Renal pelvis (tissue), 4 donors: Measurements from ENCODE around the gene BBOF1. TPM values are rescaled to one million over a fixed set of nuclear protein-coding genes. Genes with fewer than 3 reads are reported as not detected.
A peak's percentile ranks its signal among the peaks of the same experiment; 100 is the strongest.

Experiments
- DNase-seq: peaks from one replicate; pipeline ENCODE4 v3.0.0-alpha.2; 2013
- polyA plus RNA-seq, 3 donors: library from polyadenylated mRNA; unstranded; fragments of 120-200 nt; gene quantifications; one replicate each; pipeline ENCODE4 v1.2.1, GENCODE V29; 2013; ENCODE audit not compliant: insufficient read length in 3 of 3

BBOF1 gene
- polyA plus RNA-seq, 3 donors: 14.4 to 21.4 (median 19.9) TPM

GRCh38 chr14:74019408-74020137, 424 bp downstream of the BBOF1 start:
- DNase-seq: no peak

GRCh38 chr14:74022346-74022745, 3.2 kb downstream of the BBOF1 start:
- no peak for DNase-seq

DNA sequence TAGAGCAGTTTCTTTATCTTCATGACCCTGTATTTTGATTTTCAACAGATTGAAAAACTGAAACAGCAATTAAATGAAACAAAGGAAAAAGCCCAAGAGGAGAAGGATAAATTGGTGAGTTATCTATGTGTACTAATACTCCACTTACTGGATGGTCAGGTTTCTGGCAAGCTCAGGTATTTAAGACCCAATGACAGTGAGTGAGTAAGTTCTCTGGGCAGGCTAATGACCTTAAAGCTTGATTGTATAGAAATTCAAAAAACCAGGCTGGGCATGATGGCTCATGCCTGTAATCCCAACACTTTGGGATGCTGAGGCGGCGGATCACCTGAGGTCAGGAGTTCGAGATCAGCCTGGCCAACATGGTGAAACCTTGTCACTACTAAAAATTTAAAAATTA, 10.0 kb downstream of the BBOF1 start:
- DNase-seq: no peak

GRCh38 chr14:74034572-74034971, 15.4 kb downstream of the BBOF1 start:
- no peak for DNase-seq

GRCh38 chr14:74035556-74035955, 16.4 kb downstream of the BBOF1 start:
- no peak for DNase-seq

- DNase-seq: peak; percentile 57
Measured at GRCh38 chr14:74038020-74038859, 19.1 kb downstream of the BBOF1 start.

DNA sequence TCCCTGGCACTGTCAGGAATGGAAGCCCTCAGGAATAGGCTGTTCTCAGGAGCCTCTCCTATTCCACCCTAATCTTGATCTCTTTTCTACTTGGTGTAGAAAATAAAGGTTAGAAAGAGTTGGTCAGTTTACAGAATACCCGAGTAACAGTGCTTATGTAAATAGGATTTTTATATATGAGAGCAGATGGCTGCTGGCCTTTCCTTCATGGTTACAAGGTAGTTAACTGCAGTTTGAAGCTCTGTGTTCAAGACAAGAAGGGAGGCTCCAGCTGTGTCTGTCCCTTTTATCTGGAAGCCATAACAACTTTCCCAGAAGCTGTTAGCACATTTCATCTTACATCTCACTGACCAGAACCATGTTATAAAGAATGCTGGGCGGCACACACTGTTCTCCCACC, 23.1 kb downstream of the BBOF1 start:
- DNase-seq: no peak

DNA sequence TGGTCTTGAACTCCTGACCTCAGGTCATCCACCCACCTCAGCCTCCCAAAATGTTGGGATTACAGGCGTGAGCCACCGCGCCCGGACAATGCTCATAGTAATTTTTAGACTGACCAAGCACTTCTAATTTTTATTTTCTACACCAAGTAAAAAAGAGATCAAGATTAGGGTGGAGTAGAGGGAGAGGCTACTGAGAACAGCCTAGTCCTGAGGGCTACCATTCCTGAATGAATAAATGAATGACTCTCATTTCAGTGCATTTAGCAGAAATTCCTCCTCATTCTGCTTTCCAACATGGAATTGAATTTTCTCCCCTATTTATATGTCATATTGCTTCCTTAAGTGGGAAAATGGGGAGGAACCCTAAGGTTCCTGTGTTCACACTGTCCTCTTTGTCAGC, 26.4 kb downstream of the BBOF1 start:
- DNase-seq: no peak

- no peak for DNase-seq
Measured at GRCh38 chr14:74048281-74048680, 29.1 kb downstream of the BBOF1 start.

DNA sequence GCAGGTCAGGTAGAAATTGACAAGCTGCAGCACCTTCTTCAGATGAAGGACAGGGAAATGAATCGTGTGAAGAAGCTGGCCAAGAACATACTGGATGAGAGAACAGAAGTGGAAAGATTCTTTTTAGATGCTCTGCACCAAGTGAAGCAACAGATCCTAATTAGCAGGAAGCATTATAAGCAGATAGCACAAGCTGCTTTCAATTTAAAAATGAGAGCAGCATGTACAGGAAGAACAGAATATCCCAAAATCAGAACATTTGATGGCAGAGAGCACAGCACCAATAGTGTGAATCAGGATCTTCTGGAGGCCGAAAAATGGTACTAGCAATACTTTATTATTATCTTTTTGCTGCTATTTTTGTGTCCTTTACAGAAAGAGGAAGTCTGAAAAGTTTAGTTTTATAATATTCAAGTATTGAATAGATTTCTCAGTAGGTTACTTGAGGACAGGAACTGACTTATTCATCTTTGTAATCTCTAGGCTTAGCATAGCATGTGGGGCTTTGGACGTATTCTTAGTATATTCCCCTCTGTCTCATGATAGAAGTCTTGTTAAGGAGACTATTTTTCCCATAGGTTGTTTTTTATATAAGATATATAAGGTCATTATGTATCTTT, 30.8 kb downstream of the BBOF1 start:
- DNase-seq: no peak

- no peak for DNase-seq
Measured at GRCh38 chr14:74062809-74063150, 43.6 kb downstream of the BBOF1 start.

- no peak for DNase-seq
Measured at GRCh38 chr14:74064426-74064825, 45.3 kb downstream of the BBOF1 start.

DNA sequence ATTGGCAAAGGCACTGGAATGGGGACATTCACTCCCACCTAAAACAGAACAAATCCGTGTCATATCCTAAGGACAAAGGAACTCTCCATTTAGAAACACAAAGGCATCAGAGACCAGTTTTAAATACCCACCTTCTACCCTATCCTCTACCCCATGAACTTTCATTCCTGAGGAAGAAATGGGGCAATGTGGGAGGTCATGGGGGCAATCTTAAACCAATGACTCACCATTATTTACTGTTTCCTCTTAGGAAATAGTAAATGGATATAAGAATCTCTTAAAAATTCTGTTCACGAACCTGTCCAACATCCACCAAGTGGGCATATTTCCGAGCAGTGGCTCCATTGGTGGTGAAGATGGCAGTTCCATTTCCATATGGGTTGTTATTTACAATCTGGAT, 45.7 kb downstream of the BBOF1 start:
- no peak for DNase-seq

- DNase-seq: no peak
Measured at GRCh38 chr14:74065746-74066575, 46.8 kb downstream of the BBOF1 start.

GRCh38 chr14:74077401-74077800, 58.3 kb downstream of the BBOF1 start:
- no peak for DNase-seq

DNA sequence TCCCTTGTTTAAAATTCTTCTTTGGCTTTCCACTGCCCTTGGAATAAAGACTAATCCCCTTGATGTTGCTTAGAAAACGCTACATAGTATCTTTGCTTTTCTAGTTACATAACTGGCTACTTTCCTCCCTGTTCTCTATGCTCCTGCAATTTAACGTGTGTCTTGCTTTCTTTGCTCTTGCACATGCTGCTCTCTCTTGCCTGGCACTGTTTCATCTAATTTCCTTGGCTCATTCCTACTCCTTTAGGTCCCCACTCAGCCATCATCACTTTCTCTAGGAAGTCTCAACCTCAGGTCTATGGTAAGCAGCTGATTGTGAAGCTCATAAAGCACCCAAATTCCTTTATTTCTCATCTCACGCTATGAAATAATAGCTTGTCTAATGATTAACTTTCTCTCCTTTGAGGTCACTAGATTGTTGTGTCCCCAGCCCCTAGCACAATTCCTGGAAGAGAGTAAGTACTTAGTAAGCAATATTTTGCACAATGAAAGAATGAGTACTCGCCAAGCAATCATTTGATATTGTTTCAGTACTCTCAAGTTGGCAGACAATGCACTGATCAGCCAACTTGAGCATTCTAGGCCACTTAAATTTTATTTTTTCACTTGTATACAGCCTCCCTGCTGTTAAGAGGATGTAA, 61.8 kb downstream of the BBOF1 start:
- DNase-seq: no peak

DNA sequence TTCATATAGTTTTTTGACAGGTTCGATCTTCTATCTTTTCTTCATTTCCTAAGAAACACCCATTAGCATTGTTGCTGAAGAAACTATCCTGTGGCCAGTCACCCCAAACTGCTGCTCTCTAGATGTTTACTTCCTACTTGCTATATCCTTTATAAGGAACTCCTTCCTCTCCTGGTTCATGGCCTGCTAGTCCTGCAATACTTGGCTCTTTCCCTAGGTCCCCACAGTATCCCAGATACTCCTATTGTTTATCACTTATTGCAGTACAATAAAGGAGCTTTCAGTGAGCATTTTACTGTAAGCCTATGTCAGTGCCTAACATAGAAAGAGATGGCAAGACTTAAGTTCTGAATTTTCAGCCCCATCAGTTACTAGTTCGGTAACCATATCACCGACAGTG, 62.3 kb downstream of the BBOF1 start:
- DNase-seq: no peak

DNA sequence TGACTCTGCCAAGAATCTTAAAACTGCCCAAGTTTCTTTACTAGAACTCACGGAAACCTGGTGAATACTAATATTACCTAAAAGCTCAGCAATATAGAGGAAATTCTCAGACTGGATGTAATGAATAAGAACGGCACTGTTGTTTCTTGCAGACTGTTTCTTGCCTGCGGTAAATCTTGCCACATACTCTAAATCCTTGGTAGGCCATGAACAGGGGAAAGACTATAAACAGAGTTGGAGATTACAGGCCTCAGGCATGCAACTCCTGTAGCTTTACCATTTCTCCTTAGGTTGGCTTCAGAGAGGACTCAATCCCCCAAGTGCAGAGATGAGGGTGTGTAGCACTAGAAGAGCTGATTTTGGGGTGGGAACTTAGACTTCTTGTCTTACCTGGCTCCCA, 64.0 kb downstream of the BBOF1 start:
- no peak for DNase-seq

GRCh38 chr14:74083784-74084276, 64.7 kb downstream of the BBOF1 start:
- no peak for DNase-seq

GRCh38 chr14:74084277-74085046, 65.3 kb downstream of the BBOF1 start, which contains the start of the genes ALDH6A1 and LIN52:
Gene ALDH6A1 (minus strand): TSS chr14:74084453. CDS start chr14:74084394, 59 bp downstream.
Gene LIN52 (plus strand): TSS chr14:74084956. CDS start chr14:74084975, 19 bp downstream.
- DNase-seq: peak; percentile 100
